Omental fat pad (tissue), 4 donors: Measurements from ENCODE around the gene BOC. TPM values are rescaled to one million over a fixed set of nuclear protein-coding genes. Genes with fewer than 3 reads are reported as not detected.

Source experiments
- ATAC-seq: fragments of 150-250 bp; one replicate; pipeline ENCODE4 v1.9.1; 2016; ENCODE audit warnings: mild to moderate bottlenecking, moderate library complexity; ENCODE audit not compliant: low FRiP score
- DNase-seq: peaks from one replicate; pipeline ENCODE4 v3.0.0-alpha.2; 2019; ENCODE audit warnings: low spot score
- CTCF ChIP-seq, 3 donors: fragments of 450-650 bp; IDR thresholded peaks; one replicate each; pipeline ENCODE4 v1.5.1; 2016 to 2017; ENCODE audit warnings: antibody characterized with exemption in 3 of 3, mild to moderate bottlenecking in 3 of 3, moderate library complexity in 2 of 3
- total RNA-seq, 4 donors: library from RNA; depleted of rRNA; stranded (reverse); fragments of >200 nt; gene quantifications; one replicate each; pipeline ENCODE4 v1.1.0, GENCODE V29; 2016

The BOC gene
- total RNA-seq, 4 donors from 2014 or later = 28.1 to 103 (median 54.0) TPM

DNA sequence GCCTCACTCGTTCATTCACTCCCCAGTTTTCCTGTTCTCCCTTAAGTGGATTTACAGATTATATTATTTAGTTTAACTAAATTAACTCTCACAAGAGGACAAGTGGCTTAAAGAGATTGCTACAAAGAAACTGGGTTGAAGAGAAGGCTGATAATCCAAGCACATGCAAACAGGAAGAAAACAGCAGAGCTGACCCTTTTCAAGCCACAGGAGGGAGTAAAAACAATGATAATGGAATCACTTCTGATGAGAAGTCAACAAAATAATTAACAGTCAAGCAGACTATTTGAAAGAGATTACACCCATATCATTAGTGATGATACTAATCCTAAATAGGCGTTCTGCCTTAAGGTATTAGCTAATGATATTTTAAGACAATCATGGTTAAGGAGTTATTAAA, 31.7 kb downstream of the BOC start:
- TF ChIP-seq CTCF (IDR thresholded peaks at IDR 0.05) = no peak
- ATAC-seq = no peak
- no peak for DNase-seq

GRCh38 chr3:113243846-113244245, 32.5 kb downstream of the BOC start:
- ATAC-seq = no peak
- no peak for TF ChIP-seq CTCF (IDR thresholded peaks at IDR 0.05)
- no peak for DNase-seq

- no peak for DNase-seq
Measured at GRCh38 chr3:113245761-113246161, 34.4 kb downstream of the BOC start.

GRCh38 chr3:113247068-113247467, 35.7 kb downstream of the BOC start:
- no peak for TF ChIP-seq CTCF (IDR thresholded peaks at IDR 0.05)
- no peak for DNase-seq
- ATAC-seq = no peak

More at GRCh38 chr3:113245761-113246161, 34.4 kb downstream of the BOC start:
- TF ChIP-seq CTCF (IDR thresholded peaks at IDR 0.05) = no peak
- no peak for ATAC-seq

DNA sequence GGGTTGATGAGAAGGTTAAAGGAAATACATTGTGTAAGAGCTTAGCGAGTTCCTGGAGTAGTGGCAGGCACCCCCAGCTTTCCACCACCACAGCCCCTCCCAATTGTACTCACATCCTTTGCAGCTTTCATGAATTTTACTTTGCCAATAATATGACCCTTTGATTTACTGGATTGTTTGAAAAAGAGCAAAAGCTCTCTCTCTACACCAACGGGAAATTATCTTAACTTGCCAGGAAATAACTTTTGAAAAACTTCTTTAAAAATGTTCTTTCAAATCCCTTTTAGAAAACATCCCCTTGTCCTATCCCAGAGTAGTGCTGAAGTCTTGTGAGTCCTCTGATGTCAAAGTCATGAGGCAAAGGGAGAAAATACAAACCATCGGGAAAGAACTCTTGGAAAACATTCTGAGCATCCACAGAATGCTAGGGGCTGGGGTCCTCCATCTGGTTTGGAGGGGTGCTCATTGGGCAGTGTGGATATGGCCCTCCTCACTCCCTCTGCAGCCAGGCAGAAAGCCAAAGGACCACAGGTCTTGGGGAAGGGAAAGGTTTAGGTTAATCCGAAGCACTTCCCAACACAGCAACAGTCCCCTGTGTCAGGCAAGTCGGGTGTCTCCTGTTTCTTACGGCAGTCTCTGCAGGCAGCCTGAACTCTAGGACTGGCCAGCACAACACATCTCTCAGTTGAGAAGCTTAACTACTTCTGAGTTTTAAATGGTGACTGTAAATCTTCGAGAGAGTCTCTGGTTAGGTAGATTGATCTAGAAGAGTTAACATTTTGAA, 36.5 kb downstream of the BOC start:
- TF ChIP-seq CTCF (IDR thresholded peaks at IDR 0.05) = no peak

DNA sequence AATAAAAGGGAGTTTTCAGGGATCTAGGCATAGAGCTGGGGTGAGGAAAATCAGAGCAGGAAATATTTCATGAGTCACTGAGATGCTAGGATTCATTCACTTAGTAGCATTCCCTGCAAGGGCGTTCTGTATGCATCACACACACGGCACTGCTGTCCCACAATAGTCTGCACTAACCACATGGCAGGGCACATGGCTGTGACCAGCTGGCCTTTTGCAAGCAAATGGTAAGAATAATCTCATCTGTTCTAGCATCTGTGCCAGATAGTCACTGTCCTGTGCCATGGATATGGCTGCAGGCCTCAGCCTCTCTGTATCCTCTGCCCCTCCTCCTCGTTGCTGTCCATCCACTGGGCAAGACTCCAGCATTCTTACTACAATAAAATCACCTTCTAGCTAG, 37.8 kb downstream of the BOC start:
- ATAC-seq (peak; percentile 87), DNase-seq (no peak)
- no peak for TF ChIP-seq CTCF (IDR thresholded peaks at IDR 0.05)

More for the DNA sequence above, 36.5 kb downstream of the BOC start:
- ATAC-seq = peak; percentile 29
- no peak for DNase-seq

GRCh38 chr3:113249601-113250000, 38.2 kb downstream of the BOC start:
- no peak for ATAC-seq
- DNase-seq = no peak
- TF ChIP-seq CTCF (IDR thresholded peaks at IDR 0.05) = no peak
